CD4-positive, CD25-positive, alpha-beta regulatory T cell (primary cell): ENCODE results near the gene UBXN6. TPM values are rescaled to one million over a fixed set of nuclear protein-coding genes. Genes with fewer than 3 reads are reported as not detected.

ENCODE experiments used
- ATAC-seq, 2 donors: fragments of 150-1000 bp; cut with Tn5 transposase; one replicate each; pipeline ENCODE4 v1.10.0; 2021; ENCODE audit warnings: low read depth in 2 of 2, moderate number of reproducible peaks in 2 of 2, moderate library complexity in 1 of 2
- DNase-seq, 3 donors: peaks; one replicate each; pipeline versions ENCODE4 v3.0.0 to v3.0.0-alpha.2; 2012 to 2022; ENCODE audit warnings: mixed read lengths in 1 of 3
- H3K27ac ChIP-seq: one replicate; pipeline ENCODE4 v1.7.0; 2013; ENCODE audit warnings: mild to moderate bottlenecking, low read length; ENCODE audit not compliant: insufficient read depth, poor library complexity, severe bottlenecking
- H3K27me3 ChIP-seq: one replicate; pipeline ENCODE4 v1.7.0; 2013; ENCODE audit warnings: low read length; ENCODE audit not compliant: control insufficient read depth, insufficient read depth
- H3K36me3 ChIP-seq: one replicate; pipeline ENCODE4 v1.7.0; 2013; ENCODE audit warnings: mild to moderate bottlenecking, low read length, moderate library complexity; ENCODE audit not compliant: control insufficient read depth, insufficient read depth
- H3K4me1 ChIP-seq: 2 replicates; pipeline ENCODE4 v1.7.0; 2013; ENCODE audit warnings: mild to moderate bottlenecking, low read length; ENCODE audit not compliant: insufficient read depth, control insufficient read depth, poor library complexity, severe bottlenecking
- H3K4me3 ChIP-seq: one replicate; pipeline ENCODE4 v1.7.0; 2013; ENCODE audit warnings: low read depth, mild to moderate bottlenecking, low read length, moderate library complexity
- H3K9me3 ChIP-seq, 2 experiments: 1 replicate in 1 of 2; 2 replicates in 1 of 2; pipeline ENCODE4 v1.7.0; 2013; ENCODE audit warnings: low read length in 2 of 2, mild to moderate bottlenecking in 1 of 2, moderate library complexity in 1 of 2; ENCODE audit not compliant: control insufficient read depth in 2 of 2
- H3K27ac Mint-ChIP-seq, 3 donors: one replicate each; pipeline ENCODE4 v1.8.0; 2020 to 2022; ENCODE audit warnings: mild to moderate bottlenecking in 3 of 3, mixed read lengths in 3 of 3, moderate library complexity in 2 of 3
- H3K27me3 Mint-ChIP-seq: one replicate; pipeline ENCODE4 v1.8.0; 2022; ENCODE audit warnings: mild to moderate bottlenecking, mixed read lengths
- H3K36me3 Mint-ChIP-seq: one replicate; pipeline ENCODE4 v1.8.0; 2020; ENCODE audit warnings: mixed read lengths
- H3K4me1 Mint-ChIP-seq, 4 donors: one replicate each; pipeline ENCODE4 v1.8.0; 2020 to 2022; ENCODE audit warnings: mixed read lengths in 4 of 4, mild to moderate bottlenecking in 1 of 4
- H3K4me3 Mint-ChIP-seq, 4 donors: one replicate each; pipeline ENCODE4 v1.8.0; 2020 to 2022; ENCODE audit warnings: mild to moderate bottlenecking in 4 of 4, mixed read lengths in 4 of 4, moderate library complexity in 3 of 4
- H3K9me3 Mint-ChIP-seq, 7 donors: one replicate each; pipeline ENCODE4 v1.8.0; 2020 to 2022; ENCODE audit warnings: mixed read lengths in 7 of 7, mild to moderate bottlenecking in 3 of 7, moderate library complexity in 2 of 7
- polyA plus RNA-seq, 4 donors: library from polyadenylated mRNA; unstranded; fragments of 300-500 nt; fragmentation: Illumina TruSeq; gene quantifications; one replicate each; pipeline ENCODE4 v1.2.3, GENCODE V29; 2021
- total RNA-seq: library from RNA; stranded (reverse); gene quantifications from one replicate; pipeline ENCODE4 v1.2.3, GENCODE V29; 2022

UBXN6 gene
- total and polyA plus RNA-seq, 5 donors from 2014 or later, result 4.6 to 54.2 (median 5.1) TPM

GRCh38 chr19:4464815-4465581 is 7.4 kb upstream of the UBXN6 start:
- Mint-ChIP-seq H3K36me3 (no peaks in the 10 kb centered on the region), H3K27ac (no peak overlapping the region), H3K4me1 (peaks cover 0 to 2% (median 0%) of the 10 kb centered on the region in 4 donors), H3K4me3 (no peak overlapping the region), H3K9me3 (no peaks in the 10 kb centered on the region), H3K27me3 (peaks cover 4% of the 10 kb centered on the region)
- DNase-seq, result no peak
- Histone ChIP-seq H3K27me3 (no peaks in the 10 kb centered on the region), H3K36me3 (no peaks in the 10 kb centered on the region), H3K4me3 (no peak overlapping the region), H3K9me3 (no peaks in the 10 kb centered on the region), H3K4me1 (no peaks in the 10 kb centered on the region), H3K27ac (no peak overlapping the region)
- no peak for ATAC-seq

GRCh38 chr19:4456843-4457653 is 546 bp downstream of the UBXN6 start:
- Histone ChIP-seq H3K27ac (peak overlapping the region; percentile 76), H3K27me3 (no peaks in the 10 kb centered on the region), H3K4me3 (peak overlapping the region; percentile 66), H3K36me3 (peaks cover 17% of the 10 kb centered on the region), H3K9me3 (no peaks in the 10 kb centered on the region), H3K4me1 (peaks cover 21% of the 10 kb centered on the region)
- H3K4me3 Mint-ChIP-seq, result peak overlapping the region; percentile 88 to 95 (median 91)
- H3K27ac Mint-ChIP-seq, result peak overlapping the region; percentile 92 to 95 (median 94)
- H3K9me3 Mint-ChIP-seq, result peaks cover 0 to 2% (median 0%) of the 10 kb centered on the region in 7 donors
- peaks cover 4% of the 10 kb centered on the region for H3K27me3 Mint-ChIP-seq
- ATAC-seq (peak; percentile 11), DNase-seq (peak in 2 of 3 donors; percentile 49 to 54)
- peaks cover 3 to 22% (median 10%) of the 10 kb centered on the region in 4 donors for H3K4me1 Mint-ChIP-seq
- no peaks in the 10 kb centered on the region for H3K36me3 Mint-ChIP-seq

GRCh38 chr19:4456476-4456842 is 1.1 kb downstream of the UBXN6 start:
- Mint-ChIP-seq H3K27ac (peak overlapping the region; percentile 92 to 95 (median 94)), H3K4me3 (peak overlapping the region; percentile 88 to 94 (median 91)), H3K4me1 (peaks cover 3 to 22% (median 10%) of the 10 kb centered on the region in 4 donors), H3K9me3 (peaks cover 0 to 2% (median 0%) of the 10 kb centered on the region in 7 donors), H3K27me3 (peaks cover 4% of the 10 kb centered on the region), H3K36me3 (no peaks in the 10 kb centered on the region)
- no peak for ATAC-seq
- Histone ChIP-seq H3K27ac (peak overlapping the region; percentile 76), H3K4me1 (peaks cover 21% of the 10 kb centered on the region), H3K36me3 (peaks cover 20% of the 10 kb centered on the region), H3K4me3 (peak overlapping the region; percentile 66), H3K9me3 (no peaks in the 10 kb centered on the region), H3K27me3 (no peaks in the 10 kb centered on the region)
- no peak for DNase-seq

DNA sequence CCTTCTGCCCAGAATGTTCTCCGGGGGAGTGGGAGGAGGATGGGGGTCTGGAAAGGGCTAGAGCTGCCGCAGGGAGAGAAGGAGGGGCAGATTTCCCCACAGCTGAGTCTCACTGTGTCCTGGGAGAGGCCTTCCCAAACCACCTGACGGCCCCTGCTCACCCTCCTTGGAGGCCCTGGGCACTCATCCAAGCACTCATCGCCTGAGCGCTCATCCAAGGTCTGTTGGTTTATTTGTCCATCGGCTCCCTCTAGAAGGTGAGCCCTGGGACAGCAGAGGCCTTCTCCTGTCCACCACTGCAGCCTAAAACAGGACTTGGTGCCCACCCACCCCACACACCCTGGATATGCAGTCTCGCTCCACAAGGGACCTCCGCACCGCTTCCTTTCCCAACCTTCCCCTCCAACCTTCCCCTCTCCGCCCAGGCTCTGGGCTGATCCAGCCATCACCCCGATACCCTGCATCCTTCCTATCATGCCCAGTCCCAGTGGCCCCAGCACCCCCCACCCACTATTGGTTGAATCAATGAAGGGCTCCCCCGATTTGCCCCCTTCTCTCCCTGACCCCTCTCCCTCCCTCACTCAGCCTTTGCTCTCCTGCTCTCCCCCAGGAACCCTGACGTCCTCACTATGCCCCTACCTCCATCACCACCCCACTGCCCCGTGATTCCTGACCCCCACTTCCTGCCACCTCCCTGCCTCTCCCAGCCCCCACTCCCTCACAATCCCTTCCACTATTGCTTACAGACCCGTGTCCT is 1.7 kb downstream of the UBXN6 start:
- DNase-seq (no peak), ATAC-seq (no peak)
- Mint-ChIP-seq H3K9me3 (peaks cover 0 to 2% (median 0%) of the 10 kb centered on the region in 7 donors), H3K36me3 (peaks cover 1% of the 10 kb centered on the region), H3K27ac (peak overlapping the region; percentile 92 to 95 (median 94)), H3K4me3 (peak overlapping the region; percentile 88 to 94 (median 91)), H3K27me3 (peaks cover 4% of the 10 kb centered on the region), H3K4me1 (peaks cover 3 to 22% (median 10%) of the 10 kb centered on the region in 4 donors)
- H3K27me3 ChIP-seq, result no peaks in the 10 kb centered on the region
- peak overlapping the region; percentile 66 for H3K4me3 ChIP-seq
- H3K4me1 ChIP-seq, result peaks cover 21% of the 10 kb centered on the region
- H3K9me3 ChIP-seq, result no peaks in the 10 kb centered on the region
- H3K27ac ChIP-seq, result peak overlapping the region; percentile 76
- peaks cover 24% of the 10 kb centered on the region for H3K36me3 ChIP-seq

- Histone ChIP-seq H3K27ac (peak overlapping the region; percentile 14), H3K9me3 (no peaks in the 10 kb centered on the region), H3K4me1 (peaks cover 21% of the 10 kb centered on the region), H3K36me3 (peaks cover 26% of the 10 kb centered on the region), H3K4me3 (no peak overlapping the region), H3K27me3 (no peaks in the 10 kb centered on the region)
- Mint-ChIP-seq H3K27me3 (peaks cover under 1% of the 10 kb centered on the region), H3K27ac (peak overlapping the region in 1 of 3 donors; percentile 71), H3K36me3 (peaks cover 4% of the 10 kb centered on the region), H3K4me3 (peak overlapping the region; percentile 41 to 85 (median 51)), H3K4me1 (peaks cover 3 to 22% (median 10%) of the 10 kb centered on the region in 4 donors), H3K9me3 (peaks cover 0 to 2% (median 0%) of the 10 kb centered on the region in 7 donors)
- DNase-seq (no peak), ATAC-seq (no peak)
Measured at GRCh38 chr19:4454747-4455718, 2.6 kb downstream of the UBXN6 start.

- Histone ChIP-seq H3K36me3 (peaks cover 39% of the 10 kb centered on the region), H3K9me3 (no peaks in the 10 kb centered on the region), H3K4me1 (peaks cover 21% of the 10 kb centered on the region), H3K27me3 (no peaks in the 10 kb centered on the region), H3K4me3 (no peak overlapping the region), H3K27ac (no peak overlapping the region)
- Mint-ChIP-seq H3K9me3 (peaks cover 0 to 2% (median 0%) of the 10 kb centered on the region in 7 donors), H3K36me3 (peaks cover 9% of the 10 kb centered on the region), H3K27me3 (no peaks in the 10 kb centered on the region), H3K4me3 (no peak overlapping the region), H3K4me1 (peaks cover 3 to 22% (median 10%) of the 10 kb centered on the region in 4 donors), H3K27ac (no peak overlapping the region)
- ATAC-seq, result no peak
- DNase-seq, result no peak
Measured at GRCh38 chr19:4453232-4454179, 4.1 kb downstream of the UBXN6 start.
